Posterior vena cava (tissue), 2 donors: ENCODE measurements around the gene PPRC1. TPM values are rescaled to one million over a fixed set of nuclear protein-coding genes. Genes with fewer than 3 reads are reported as not detected.
"Not testable (repeated sequence)": the region's sequence is repeated elsewhere in the genome, so short reads cannot be mapped to it uniquely, and the experiment has no call there.

Experiments used
- DNase-seq: peaks from one replicate; pipeline ENCODE4 v3.0.0-alpha.2; 2020; ENCODE audit warnings: low spot score
- intact Hi-C, 2 donors: fragments of 100-400 bp; cut with DNase I; formaldehyde crosslinking; loops; one replicate each; pipeline versions ENCODE4 v1.14.1 to v1.14.2; 2022 to 2023
- total RNA-seq, 2 donors: library from RNA; stranded (reverse); fragmentation: NEBNext Ultra II Directional; extraction: Animal tissue kit (Norgen Biotek cat#: 25700); gene quantifications; one replicate each; pipeline ENCODE4 v1.2.1, GENCODE V29; 2021
- donor health status: DM: yes; HTN: yes; CAD: no.
- donor health status: DM: yes; HTN: yes; CAD: no.

The PPRC1 gene
- total RNA-seq, 2 donors from 2014 or later: 21.7 to 32.8 TPM

DNA sequence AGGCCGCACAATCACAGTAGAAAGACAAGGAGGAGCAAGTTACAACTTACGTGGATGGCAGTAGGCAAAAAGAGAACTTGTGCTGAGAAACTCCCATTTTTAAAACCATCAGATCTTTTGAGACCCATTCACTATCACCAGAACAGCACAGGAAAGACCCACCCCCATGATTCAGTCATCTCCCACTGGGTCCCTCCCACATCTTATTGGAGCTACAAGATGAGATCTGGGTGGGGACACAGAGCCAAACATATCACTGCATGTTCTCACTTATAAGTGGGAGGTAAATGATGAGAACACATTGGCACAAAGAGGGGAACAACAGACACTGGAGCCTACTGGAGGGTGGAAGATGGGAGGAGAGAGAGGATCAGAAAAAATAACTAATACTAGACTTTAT is 51.8 kb downstream of the PPRC1 start:
- no peak for DNase-seq
- intact Hi-C loops: loop anchor here in 1 of 2 donors (5.0 kb wide), 1 partner anchor 293 kb away; no protein-coding TSS in a partner anchor

DNA sequence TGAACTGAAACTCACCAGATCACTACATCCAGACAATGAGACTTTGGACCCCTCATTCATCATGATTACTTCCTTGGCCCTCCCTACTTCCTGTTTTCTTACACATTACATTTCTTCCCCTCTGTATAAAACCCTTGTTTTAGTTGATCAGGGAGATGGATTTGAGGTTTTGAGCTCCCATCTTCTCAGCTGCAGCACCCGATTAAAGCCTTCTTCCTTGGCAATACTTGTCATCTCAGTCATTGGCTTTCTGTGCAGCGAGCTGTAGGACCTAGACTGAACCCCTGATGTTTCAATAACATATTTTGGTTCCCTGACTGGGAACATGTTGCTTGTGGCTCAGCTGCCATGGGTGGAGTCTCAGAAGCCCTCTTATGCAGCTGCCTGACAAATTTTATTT is 52.4 kb downstream of the PPRC1 start:
- DNase-seq: no peak
- intact Hi-C loops: loop anchor here in 1 of 2 donors (5.0 kb wide), 1 partner anchor 292 kb away; no protein-coding TSS in a partner anchor

DNA sequence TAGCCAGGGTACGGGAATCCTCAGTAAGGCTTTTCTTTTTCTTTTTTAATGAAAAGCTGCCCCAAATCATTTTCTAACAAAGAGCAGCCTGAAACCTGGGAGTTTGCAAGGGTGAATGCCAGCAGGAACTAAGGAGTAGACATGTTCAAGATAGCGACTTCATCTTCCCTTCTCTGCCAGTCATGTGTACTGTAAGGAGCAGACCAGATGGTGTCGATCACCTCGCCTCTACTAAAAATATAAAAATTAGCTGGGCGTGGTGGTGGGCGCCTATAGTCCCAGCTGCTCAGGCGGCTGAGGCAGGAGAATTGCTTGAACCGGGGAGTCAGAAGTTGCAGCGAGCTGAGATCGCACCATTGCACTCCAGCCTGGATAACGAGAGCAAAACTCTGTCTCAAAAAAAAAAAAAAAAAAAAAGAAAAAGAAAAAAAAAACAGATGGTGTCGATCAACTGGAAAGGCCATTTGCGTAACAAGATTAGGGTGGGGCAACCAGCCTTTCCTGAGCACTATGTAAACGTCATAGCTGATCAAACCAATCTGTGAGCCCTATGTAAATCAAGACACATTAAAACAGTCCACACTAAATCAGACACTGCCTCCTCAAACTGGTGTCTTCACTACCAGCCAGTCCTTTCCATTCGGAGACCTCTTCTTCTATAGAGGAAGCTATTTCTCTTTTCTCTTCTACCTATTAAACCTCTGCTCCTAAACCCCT is 53.1 kb downstream of the PPRC1 start:
- DNase-seq: no peak
- intact Hi-C loops: loop anchor here in 1 of 2 donors (5.0 kb wide), 1 partner anchor 291 kb away; no protein-coding TSS in a partner anchor

DNA sequence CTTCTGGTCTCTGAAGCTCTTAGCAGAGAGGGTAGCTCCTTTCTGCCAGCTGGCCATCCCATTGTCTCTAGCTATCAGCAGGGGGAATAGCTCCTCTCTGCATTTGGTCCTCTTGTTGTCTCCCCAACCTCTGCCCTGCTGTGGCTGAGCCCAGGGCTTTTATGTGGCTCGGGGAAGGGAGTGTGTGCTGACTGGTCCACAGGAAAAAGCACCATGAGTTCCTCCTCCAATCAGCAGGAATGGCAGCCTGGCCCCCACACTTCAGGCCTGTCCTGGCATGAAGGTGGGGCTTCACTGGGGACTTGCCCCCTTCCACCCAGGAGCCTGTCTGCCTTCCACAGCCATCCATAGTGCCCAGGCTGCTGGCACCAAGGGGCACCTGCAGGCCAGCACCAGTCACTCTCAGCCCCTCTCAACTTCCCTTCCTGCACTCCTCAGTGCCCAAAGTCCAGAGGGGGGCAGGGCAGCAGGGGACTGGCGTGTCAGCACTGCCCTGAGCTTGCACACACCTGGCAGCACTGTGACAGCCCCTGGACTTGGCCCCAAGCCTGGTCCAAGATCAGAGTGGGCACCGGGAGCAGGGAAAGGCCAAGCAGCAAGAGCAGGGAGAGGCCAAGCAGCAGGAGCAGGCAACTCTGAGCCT is 55.6 kb downstream of the PPRC1 start:
- no peak for DNase-seq

DNA sequence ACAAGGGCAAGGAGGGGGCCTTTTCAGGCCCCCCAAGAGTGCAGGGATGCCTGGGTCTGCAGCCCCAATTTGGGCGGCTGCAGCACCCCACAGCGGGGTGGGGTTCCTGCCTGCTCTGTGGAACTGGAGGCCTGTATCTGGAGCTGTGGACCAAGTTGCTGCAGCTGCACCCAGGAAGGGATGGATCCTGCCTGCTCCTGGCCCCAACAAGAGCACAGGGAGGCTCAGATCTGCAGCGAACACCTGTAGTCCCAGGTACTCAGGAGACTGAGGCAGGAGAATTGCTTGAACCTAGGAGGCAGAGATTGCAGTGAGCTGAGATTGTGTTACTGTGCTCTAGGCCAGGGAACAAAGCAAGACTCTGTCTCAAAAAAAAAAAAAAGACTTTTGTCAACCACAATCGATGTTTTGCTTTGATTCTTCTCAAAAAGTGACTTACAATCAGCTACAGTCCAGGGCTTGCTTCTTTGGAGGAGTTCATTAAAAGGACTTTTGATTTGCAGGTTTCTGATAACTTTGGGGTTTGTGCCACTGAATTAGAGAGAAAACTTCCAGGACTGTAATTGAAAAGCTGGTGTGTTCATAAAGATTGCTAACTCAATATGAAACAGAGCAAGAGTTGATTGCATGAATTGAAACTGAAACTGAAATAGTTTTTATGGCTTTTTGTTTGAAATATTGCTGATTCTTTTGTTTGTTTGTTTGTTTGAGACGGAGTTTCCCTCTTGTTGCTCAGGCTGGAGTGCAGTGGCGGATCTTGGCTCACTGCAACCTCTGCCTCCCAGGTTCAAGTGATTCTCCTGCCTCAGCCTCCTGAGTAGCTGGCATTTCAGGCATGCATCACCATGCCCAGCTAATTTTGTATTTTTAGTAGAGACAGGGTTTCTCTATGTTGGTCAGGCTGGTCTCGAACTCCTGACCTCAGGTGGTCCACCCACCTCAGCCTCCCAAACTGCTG is 56.4 kb downstream of the PPRC1 start:
- not testable (repeated sequence) for DNase-seq
- intact Hi-C loops: loop anchor here in 1 of 2 donors (5.0 kb wide), 1 partner anchor 288 kb away; no protein-coding TSS in a partner anchor

More for the DNA sequence above, 55.6 kb downstream of the PPRC1 start:
- intact Hi-C loops: loop anchor here in 1 of 2 donors (5.0 kb wide), 1 partner anchor 289 kb away; no protein-coding TSS in a partner anchor

GRCh38 chr10:102191956-102192355 is 59.1 kb downstream of the PPRC1 start:
- intact Hi-C loops: no loop called here
- no peak for DNase-seq

GRCh38 chr10:102195296-102195870 is 62.5 kb downstream of the PPRC1 start:
- no peak for DNase-seq
- intact Hi-C loops: no loop called here

GRCh38 chr10:102196893-102197292 is 64.1 kb downstream of the PPRC1 start:
- DNase-seq: no peak
- intact Hi-C loops: no loop called here

- DNase-seq: no peak
- intact Hi-C loops: no loop called here
Measured at GRCh38 chr10:102198027-102198426, 65.2 kb downstream of the PPRC1 start.

Other genes starting within 250 kb of the PPRC1 start
- gene ARMH3, start 76.9 kb upstream of the PPRC1 start, total RNA-seq: 10 to 100 TPM; 19.6 to 22.3 TPM
- 10 to 100 TPM; 11.6 to 13.7 TPM for gene HPS6, start 67.7 kb upstream of the PPRC1 start, total RNA-seq
- gene LDB1, start 12.7 kb upstream of the PPRC1 start, total RNA-seq: 10 to 100 TPM; 28.9 to 32.7 TPM
- 10 to 100 TPM; 32.6 to 38.6 TPM for gene NOLC1, start 19.3 kb downstream of the PPRC1 start, total RNA-seq
- under 1 TPM in 1 of 2 donors, not detected in 1; 0.29 TPM for gene ELOVL3, start 93.3 kb downstream of the PPRC1 start, total RNA-seq
- not detected for gene PITX3, start 108.5 kb downstream of the PPRC1 start, total RNA-seq
- gene GBF1, start 112.5 kb downstream of the PPRC1 start, total RNA-seq: 10 to 100 TPM; 32.6 to 34.7 TPM